Ramos (cell line): ENCODE data around the gene ARHGDIB.

Experiments used
- in situ Hi-C: fragments of 300-500 bp; cut with MboI; formaldehyde crosslinking; loops from one replicate; pipeline ENCODE4 v1.14.3; 2022; ENCODE audit warnings: low sequenced_read_pairs; ENCODE audit not compliant: unreplicated experiment

The ARHGDIB gene

GRCh38 chr12:14905269-14906004 is 56.0 kb downstream of the ARHGDIB start:
- in situ Hi-C loops, result no loop called here

GRCh38 chr12:14904854-14905253 is 56.5 kb downstream of the ARHGDIB start:
- in situ Hi-C loops, result no loop called here

GRCh38 chr12:14903386-14904098 is 57.9 kb downstream of the ARHGDIB start:
- in situ Hi-C loops, result no loop called here

- in situ Hi-C loops, result no loop called here
Observed at GRCh38 chr12:14902465-14902864, 58.9 kb downstream of the ARHGDIB start.

- in situ Hi-C loops, result no loop called here
Observed at GRCh38 chr12:14901228-14901562, 60.2 kb downstream of the ARHGDIB start.

- in situ Hi-C loops, result no loop called here
Observed at GRCh38 chr12:14900521-14901227, 60.7 kb downstream of the ARHGDIB start.

GRCh38 chr12:14896521-14897169 is 64.8 kb downstream of the ARHGDIB start:
- in situ Hi-C loops, result no loop called here

GRCh38 chr12:14893506-14894250 is 67.7 kb downstream of the ARHGDIB start:
- in situ Hi-C loops, result no loop called here

GRCh38 chr12:14892726-14893505 is 68.5 kb downstream of the ARHGDIB start:
- in situ Hi-C loops, result no loop called here
